Stimulated activated CD4-positive, alpha-beta T cell treated with anti-CD3 and anti-CD28 coated beads, TNF-alpha, amount 100 ng/mL, for 24 hours (primary cell): ENCODE measurements around the gene HIBADH.
"Not testable (repeated sequence)": the region's sequence is repeated elsewhere in the genome, so short reads cannot be mapped to it uniquely, and the experiment has no call there.

Experiments used
- DNase-seq, 3 experiments: peaks; one replicate each; pipeline ENCODE4 v3.0.0-alpha.2; 2020; ENCODE audit warnings: low read depth in 3 of 3

Gene HIBADH

DNA sequence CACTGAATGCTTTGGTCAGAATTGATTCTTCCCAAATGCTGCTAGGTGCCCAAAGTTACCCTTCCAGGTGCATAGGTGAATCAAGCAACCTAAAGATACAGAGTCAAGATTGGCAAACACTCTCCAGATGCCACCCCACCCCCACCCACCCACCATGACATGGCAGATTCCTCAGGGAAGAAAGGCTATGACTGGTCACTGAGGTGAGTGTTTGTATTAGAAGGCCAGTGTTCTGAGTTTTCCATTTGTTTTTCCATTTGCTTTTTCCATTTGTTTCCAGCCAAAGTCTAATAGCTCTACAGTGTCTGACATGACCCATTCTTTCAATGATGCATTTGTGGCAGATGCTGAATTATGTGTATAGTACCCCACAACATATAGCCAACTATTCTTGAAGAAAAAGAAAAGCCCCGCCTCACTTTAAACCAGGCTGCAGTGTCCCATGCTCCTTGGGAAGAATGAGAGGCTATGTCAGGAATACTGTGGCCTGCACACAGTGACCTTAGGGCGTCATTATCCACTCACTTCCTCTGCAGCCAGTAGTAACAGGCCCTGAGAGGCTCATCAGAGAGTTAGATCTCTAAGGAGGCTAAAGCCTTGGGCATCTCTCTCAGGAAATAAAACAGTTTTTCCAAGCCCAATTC lies 16.1 kb upstream of the HIBADH start:
- no peak for DNase-seq

GRCh38 chr7:27677912-27678612 lies 15.4 kb upstream of the HIBADH start:
- DNase-seq = no peak

- not testable (repeated sequence) for DNase-seq
These were observed 11.4 kb upstream of the HIBADH start for GRCh38 chr7:27674126-27674525.

- DNase-seq = no peak
These were observed 9.0 kb upstream of the HIBADH start for GRCh38 chr7:27671675-27672074.

- DNase-seq = no peak
These were observed 8.0 kb upstream of the HIBADH start for GRCh38 chr7:27670676-27671075.

DNA sequence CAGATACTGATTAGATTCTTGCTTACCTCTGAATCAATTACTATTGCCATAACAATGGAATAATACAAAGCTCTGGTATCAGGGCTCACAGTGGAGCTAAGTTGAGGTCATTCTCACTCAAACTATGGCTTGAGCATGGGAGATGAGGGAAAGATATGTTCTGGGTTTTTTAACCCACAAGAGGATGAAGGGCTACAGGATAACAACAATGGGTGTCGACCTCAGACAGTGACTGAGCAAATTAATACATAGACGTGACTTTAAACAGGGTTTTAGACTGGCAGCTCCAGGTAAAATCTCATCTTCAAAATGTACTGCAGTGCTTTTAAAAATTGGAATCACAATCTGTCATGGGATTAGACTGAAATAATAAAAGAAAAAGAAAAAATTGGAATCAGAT lies 7.5 kb upstream of the HIBADH start:
- no peak for DNase-seq

- no peak for DNase-seq
These were observed 2.8 kb upstream of the HIBADH start for GRCh38 chr7:27665531-27665930.

DNA sequence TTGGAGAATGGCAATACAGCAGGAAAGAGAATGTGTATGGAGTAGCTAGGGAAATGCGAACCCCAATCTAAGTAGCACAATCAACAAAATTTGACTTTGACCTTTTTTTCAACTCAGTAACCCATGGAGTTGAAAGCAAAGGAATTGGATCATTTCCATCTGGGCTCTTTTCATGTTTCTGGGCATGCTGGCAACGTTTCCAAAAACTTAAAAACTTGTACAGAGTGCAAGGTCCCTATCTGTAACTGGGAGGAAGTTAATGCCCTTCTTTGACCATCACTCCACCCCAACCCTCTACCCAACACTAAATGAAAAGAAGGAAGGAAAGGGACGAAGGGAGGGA lies 1.3 kb upstream of the HIBADH start:
- DNase-seq = no peak

DNA sequence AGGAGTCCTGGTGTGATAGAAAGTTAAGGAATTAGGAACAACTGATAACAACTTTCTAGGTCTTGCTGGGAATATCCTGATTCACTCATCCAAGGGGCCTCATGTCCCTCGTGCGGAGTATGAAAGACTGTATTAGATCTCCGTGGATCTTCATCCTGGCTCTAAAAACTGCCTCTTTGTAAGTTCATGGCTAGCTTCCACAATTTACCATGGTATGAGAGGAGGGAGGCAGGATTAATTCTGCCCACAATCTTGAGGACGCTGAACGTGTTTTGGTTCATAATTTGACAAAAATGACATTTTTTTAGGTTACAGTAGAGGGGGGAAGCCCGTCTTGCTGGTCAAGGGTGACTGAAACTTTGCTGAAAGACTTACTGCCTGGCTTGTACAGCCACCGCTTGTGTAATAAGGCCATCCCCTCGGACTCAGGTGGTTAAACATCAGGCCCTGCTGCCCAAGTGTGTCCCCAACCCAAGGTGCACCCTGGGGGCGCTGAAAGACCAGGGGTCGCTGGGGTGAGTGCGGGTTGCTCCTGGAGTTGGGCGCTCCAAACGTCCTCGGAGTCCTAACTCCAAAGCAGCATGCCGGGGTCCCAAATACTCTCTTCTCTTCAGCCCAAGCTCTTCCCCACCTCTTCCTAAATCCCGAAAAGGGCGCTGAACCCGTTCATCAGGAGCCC lies 733 bp downstream of the HIBADH start:
- DNase-seq = no peak

- DNase-seq = no peak
These were observed 6.0 kb downstream of the HIBADH start for GRCh38 chr7:27656724-27657123.

DNA sequence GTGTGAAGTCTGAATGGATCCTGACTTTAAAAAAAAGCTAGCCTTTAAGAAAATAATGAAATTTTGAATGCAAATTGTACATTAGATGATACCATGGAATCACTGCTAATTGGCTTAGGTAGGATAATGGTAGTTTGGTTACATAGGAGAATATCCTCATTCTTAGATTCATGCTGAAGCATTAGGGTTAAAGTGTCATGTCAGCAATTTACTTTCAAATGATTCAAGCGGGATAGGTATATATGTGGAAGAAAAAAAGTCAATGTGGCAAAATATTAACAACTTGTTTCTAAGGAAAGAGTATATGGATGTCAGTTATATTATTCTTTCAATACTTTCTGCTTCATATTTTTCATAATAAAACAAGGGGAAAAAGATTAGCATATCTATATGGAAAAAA lies 7.5 kb downstream of the HIBADH start:
- no peak for DNase-seq

DNA sequence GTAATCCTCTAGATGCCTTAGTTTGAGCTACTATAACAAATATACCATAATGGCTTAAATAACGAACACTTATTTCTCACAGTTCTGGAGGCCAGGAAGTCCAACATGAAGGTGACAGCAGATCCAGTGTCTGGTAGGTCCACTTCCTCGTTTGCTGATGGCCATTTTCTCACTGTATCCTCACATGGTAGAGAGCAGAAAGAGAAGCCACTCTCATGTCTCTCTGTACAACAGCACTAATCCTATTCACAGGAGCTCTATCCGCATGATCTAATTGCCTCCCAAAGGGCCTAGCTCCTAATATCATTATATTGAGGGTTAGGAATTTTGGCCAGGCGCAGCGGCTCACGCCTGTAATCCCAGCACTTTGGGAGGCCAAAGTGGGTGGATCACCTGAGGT lies 10.2 kb downstream of the HIBADH start:
- DNase-seq = no peak

- DNase-seq = no peak
These were observed 11.0 kb downstream of the HIBADH start for GRCh38 chr7:27651702-27652101.

- DNase-seq = no peak
These were observed 12.4 kb downstream of the HIBADH start for GRCh38 chr7:27650283-27650682.

GRCh38 chr7:27647489-27647888 lies 15.2 kb downstream of the HIBADH start:
- DNase-seq = no peak

DNA sequence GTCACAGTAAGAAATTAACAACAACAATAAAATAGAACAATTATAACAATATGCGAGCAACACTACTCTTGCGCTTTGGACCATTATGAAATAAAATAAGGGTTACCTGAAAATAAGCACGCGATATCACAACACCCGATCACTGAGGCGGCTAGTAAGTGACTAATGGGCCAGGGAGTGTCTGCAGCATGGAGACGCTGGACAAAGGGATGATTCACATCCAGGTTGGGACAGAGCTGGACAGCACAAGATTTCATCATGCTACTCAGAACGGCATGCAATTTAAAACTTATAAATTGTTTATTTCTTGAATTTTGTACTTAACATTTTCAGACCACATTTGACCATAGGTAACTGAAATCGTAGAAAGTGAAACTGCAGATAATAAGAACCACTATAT lies 15.6 kb downstream of the HIBADH start:
- DNase-seq = no peak

GRCh38 chr7:27642271-27642670 lies 20.4 kb downstream of the HIBADH start:
- DNase-seq = no peak

DNA sequence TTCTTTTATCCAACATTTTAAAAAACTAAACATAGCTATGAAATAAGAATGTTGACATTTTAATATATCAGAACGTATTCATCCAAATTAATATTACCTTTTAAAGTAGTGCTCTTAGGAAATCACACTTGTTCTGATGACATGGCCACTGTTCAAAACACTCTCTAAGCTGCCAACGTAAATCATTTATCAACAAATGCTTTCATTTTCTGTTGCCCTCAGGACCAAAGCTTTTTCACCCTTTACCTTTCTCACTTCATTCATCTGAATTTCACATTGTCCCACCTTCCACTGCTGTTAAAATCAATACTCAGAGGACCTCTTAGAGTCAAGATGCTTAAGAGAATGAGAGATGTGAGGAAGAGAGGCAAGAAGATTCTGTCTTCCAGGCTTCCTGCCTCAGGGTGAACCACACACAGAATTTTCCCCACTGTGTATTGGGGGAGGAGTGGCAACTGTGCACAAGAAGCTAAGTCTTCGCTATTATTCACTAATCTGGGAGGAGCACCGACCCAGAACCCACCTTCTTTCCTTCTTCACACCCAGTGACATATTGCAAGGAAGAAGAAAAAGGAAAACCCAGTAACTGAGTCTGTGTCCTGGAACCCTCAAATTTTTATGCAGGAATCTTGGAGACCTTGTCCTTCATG lies 21.0 kb downstream of the HIBADH start:
- no peak for DNase-seq

DNA sequence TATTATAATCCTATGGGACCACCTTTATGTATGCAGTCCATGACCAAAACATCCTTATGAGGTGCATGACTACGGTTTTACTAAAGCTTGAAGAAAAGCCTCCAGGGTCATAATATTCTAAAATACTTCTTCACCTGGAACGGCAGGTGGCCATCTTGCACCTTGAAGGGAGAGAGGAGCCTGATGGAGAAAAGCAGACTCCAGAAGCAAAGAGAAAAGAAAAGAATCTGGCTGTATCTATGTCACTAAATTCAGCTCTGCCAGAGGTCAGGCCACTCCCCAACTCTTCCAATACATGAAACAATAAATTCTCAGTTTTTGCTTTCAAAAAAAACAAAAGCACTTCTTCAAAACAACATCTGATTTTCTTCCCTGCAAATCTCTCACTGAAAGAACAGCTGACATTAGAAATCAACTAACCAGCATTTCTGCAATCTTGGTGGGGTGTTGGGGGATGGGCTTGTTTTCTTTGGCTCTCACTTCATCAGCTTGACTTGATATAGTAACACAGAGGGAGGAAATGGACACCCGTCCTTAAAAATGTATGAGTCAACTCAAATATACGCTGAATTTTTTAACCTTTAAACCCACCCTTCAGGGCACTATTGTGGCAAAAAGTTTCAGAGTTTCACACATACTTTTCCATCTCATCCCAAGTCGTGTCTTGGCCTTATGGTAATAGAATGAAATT lies 21.7 kb downstream of the HIBADH start:
- DNase-seq = no peak

DNA sequence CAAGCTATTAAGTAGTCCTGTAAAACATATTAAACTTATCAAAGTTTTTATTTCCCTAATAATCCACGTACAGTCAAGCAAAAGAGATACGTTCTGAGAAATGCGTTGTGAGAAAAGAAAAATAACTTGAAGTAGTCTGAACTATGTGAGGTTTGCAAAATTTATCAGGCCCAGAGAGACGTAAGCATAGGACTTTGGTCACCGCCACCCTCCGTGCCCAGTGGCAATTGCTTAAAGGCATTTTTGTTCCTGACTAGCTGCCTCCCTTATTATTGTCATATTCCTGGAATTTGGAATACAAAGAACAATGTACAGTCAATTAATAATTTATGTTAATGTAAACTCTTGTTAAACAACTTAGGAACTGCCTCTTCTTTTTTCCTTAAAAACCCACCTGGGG lies 22.8 kb downstream of the HIBADH start:
- DNase-seq = no peak

GRCh38 chr7:27639048-27639447 lies 23.6 kb downstream of the HIBADH start:
- DNase-seq = not testable (repeated sequence)

DNA sequence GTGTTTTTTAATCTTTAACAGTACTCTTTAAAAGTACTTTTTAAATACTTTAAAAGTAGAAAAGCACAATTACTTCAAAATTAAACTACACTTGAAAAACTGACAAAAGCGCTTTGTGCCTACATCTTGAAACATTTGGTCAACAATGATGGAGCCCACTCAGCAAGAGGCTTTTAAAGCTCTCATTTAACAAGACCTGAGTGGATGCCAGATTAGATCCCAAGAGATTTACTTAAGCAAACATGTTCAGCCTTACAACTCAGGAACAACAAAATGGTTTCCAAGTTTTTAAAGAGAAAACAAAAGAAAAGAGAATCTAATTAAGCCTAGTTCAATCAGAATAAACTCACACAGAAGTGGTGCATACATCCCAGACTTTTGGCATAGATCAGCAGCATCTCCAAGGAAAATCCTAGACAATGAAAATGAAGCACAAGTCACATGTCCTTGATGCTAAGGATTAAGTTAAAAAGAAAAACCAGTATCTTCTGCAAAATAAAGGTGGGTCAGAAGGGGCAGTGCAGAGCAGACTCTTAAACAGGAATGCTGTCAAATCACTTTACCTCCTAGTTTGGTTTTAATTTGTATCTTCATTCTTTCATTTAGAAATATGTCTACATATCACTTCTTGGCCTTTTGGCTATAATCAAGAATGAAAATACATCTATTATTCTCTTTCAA lies 26.2 kb downstream of the HIBADH start:
- no peak for DNase-seq
